Stimulated activated CD8-positive, alpha-beta memory T cell treated with anti-CD3 and anti-CD28 coated beads, Interleukin-4, amount 100 ng/mL, for 24 hours (primary cell): ENCODE data around the gene KCNQ5.

ENCODE experiments used
- DNase-seq: peaks from one replicate; pipeline ENCODE4 v3.0.0-alpha.2; 2020; ENCODE audit warnings: low read depth

The KCNQ5 gene

GRCh38 chr6:72911463-72912155, 289.7 kb downstream of the KCNQ5 start:
- DNase-seq = no peak

DNA sequence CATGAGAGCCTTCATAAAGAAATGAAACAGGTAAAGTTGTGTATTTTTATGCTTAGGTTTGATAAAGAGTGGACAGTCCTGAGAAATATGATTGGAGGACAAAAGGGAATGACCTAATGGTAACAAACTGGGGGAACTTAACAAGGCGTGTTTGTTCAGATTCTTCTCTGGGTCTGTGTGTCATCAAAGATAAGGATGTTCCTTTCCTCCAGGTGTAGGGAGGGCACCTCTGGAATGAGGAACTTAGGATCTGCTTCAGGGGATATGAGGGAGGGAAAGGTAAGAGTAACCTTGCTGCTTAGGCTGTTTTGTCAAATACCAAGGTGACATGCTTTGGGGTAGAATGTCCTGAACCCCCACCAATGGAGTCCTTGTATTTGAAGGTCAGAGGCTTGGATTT, 291.9 kb downstream of the KCNQ5 start:
- DNase-seq = no peak

- DNase-seq = no peak
These were observed 294.4 kb downstream of the KCNQ5 start for GRCh38 chr6:72916298-72916697.

DNA sequence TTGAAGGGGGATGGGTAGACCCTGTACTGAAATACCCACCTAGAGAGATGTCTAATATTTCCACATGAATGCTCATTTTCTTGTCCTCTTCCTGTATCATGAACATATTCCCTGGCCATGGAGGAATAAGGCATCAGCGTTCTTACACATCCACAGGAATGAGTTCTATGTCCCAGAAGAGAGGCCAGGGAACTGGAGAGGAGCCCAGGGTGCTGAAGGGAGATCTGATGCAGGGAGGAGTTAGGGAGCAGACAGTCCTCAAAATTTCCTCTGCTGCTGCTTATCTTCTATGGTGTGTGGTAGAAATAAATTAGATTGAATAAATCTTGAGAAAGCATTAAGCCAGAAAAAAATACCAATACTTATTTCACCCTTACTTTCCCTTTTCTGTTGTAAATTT, 295.0 kb downstream of the KCNQ5 start:
- no peak for DNase-seq

GRCh38 chr6:72922401-72922800, 300.5 kb downstream of the KCNQ5 start:
- no peak for DNase-seq

DNA sequence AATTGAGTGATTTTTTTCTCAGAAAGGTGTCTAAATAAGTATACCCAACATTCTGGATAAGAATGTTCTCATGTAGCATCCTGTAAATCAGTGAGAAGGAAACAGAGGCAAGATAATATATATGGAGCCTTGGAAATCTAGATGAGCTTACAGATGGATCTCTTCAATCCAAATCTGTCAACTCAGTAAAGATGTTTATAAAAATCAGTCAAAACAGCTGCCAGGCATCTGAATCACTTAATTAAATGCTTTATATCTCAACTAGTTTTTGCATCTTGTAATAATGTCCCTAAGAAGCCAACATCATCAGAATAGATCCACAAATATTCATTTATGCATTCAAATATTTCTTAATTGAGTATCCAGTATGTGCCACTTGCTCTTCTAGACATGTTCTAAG, 303.3 kb downstream of the KCNQ5 start:
- no peak for DNase-seq

- no peak for DNase-seq
These were observed 308.8 kb downstream of the KCNQ5 start for GRCh38 chr6:72930556-72931132.

- no peak for DNase-seq
These were observed 309.5 kb downstream of the KCNQ5 start for GRCh38 chr6:72931325-72931887.

- no peak for DNase-seq
These were observed 311.4 kb downstream of the KCNQ5 start for GRCh38 chr6:72933233-72933632.

DNA sequence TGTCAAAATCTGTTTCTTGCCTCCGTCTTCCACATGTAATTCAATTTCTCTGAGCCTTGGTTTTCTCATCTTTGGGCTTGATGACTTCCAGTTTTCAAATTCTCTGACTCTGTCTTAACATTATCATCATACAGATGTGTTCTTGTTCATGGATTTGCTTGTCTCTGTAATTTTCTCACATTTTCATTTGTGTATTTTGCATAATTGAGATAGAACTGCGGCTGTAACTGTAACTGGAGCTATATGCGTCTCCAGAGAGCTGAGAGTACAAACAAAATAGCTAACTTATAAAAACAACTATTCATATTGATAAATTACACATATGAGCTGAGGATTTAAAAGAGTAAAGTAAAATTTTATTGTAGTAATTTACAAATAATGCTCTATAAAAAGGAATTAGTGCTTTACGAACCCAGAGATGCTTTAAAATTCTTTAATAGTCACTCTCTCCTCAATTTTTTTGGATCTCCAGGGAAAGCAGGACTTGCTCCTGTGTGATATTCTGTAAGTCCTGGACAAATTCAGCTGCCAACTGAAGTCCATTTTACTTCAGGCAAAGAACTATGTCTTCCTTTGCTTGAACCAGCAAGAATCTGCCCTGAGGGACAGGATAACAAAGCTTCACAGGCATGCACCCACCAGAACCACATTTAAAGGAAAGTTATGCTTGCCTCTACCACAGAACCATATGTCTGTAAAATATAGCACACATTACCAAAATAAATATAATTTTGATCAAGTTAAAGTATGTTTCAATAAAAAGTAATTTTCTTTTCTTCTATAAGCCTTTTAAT, 315.1 kb downstream of the KCNQ5 start:
- no peak for DNase-seq

GRCh38 chr6:72938104-72938503, 316.2 kb downstream of the KCNQ5 start:
- DNase-seq = no peak

DNA sequence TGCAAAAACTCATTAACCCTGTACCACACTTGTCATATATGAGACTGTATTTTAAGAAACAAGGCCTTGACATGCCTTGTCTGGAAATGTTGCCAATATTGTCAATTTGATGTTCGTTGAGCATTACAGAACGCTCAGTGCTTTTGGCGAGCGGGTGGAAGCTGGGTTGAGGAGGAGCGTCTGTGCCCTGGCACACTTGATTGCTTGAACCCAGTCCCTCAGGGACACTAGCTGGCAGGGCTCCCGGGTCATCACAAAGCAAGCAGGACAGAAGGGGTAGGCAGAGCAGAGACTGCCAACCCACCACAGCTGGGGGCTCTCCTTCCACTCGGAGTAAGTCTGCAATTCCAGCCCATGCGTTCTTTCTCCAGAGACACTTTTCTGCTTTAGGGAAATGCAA, 317.1 kb downstream of the KCNQ5 start:
- no peak for DNase-seq

GRCh38 chr6:72940265-72940664, 318.4 kb downstream of the KCNQ5 start:
- DNase-seq = no peak

DNA sequence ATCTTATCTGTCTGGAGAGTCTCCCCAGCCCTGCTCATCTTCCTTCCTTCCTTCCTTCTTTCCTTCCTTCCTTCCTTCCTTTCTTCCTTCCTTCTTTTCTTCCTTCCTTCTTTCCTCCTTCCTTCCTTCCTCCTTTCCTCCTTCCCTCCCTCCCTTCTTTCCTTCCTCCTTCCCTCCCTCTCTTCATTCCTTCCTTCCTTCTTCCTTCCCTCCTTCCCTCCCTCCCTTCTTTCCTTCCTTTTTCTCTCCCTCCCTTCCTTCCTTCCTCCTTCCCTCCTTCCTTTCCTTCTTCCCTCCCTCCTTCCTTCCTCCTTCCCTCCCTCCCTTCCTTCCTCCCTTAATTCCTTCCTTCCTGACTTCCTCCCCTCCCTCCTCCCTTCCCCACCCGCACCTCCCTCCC, 319.4 kb downstream of the KCNQ5 start:
- no peak for DNase-seq

DNA sequence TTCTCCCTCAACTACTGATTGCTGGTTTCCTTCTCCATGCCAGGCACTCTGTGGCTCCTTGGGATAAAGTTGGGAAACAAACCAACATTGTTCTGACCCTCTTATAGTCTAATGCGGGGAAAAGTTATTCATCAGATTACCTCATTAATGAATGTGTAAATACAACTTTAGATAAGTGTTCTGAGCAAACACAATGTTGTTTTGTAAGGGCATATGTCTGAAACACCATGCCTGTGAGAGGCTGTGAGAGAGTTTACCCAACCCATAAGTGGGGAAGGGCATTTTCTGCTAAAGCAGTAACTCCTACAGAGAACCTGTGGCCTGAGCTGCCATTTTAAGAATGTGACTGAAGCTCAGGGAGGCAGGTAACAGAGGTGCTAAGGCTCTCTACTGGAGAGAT, 319.9 kb downstream of the KCNQ5 start:
- DNase-seq = no peak

- DNase-seq = no peak
These were observed 321.8 kb downstream of the KCNQ5 start for GRCh38 chr6:72943699-72944098.

- no peak for DNase-seq
These were observed 322.8 kb downstream of the KCNQ5 start for GRCh38 chr6:72944660-72945059.

GRCh38 chr6:72946774-72947173, 324.9 kb downstream of the KCNQ5 start:
- DNase-seq = no peak

DNA sequence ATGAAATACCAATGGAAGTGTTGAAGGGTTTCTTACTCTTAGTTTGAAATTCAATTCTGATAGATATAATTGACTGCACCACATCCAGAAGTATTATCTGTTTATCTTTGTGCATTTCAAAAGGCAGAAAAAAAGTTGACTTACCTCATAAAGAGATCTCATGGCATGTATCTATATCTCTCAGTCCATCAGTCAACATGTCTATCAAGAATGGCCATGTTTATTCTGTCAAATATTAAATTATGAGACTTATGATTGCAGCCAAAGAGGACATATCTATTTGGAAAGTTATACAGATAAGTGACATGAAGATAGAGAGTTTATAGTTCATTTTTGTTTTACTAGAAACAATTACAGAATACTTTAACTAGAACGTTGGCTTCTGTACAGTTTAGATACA, 325.7 kb downstream of the KCNQ5 start:
- no peak for DNase-seq

DNA sequence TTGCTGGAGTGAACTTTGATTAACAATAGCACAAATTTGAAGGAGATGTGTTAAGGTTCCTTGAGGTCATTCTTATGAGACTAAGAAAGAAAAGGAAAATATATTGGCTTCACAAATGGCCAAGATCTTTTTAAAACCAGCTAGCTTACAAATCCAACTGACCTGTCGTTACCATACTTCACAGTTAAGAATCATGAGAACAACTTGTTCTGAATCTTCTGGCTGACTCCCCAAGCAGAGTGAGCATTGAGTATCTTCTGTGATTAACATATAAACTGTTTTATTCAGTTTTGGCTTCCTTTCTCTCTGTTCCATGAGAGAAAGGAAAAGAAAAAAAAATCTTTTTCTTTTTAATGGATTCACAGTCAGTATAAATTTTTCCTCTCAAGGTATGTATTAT, 326.3 kb downstream of the KCNQ5 start:
- DNase-seq = no peak

DNA sequence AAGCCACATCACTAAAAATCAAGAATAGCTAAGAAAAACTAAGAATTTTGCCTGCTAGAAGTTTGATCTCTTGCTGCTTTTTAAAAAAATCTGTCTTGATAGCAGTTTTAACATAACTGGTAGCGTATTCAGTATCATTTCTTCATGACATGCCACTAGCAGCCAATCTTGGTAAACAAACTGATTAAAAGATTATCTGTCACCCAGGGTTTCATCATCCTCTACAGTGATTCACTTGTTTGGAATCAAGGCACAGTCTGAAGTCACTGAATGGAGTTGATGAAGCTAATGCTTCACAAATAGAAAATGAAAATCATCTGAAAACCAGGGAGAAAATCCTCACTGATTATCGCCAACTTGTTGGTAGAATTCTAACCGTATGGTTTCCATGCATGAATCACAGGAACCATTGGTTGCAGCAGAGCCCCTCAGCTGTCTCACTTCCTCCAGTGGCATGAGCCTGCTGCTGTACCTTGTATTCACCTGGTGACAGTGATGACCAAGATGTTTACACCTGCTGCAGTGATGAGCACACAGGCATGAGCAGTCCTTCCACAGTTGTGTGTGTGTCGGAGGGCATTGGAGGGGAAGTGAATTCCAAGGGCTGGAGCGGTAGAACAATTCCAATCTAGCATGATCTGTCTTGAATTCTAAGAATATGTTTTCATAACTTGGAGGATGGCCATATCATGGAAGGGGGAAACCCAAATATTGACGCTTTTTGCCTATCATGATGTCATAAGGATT, 328.4 kb downstream of the KCNQ5 start:
- no peak for DNase-seq
